UCSD-AML1 (cell line): ENCODE measurements around the gene PRICKLE3.
A peak's percentile ranks its signal among the peaks of the same experiment; 100 is the strongest.
"Not testable (repeated sequence)": the region's sequence is repeated elsewhere in the genome, so short reads cannot be mapped to it uniquely, and the experiment has no call there.

Experiments used
- DNase-seq: peaks from one replicate; lab custom pipeline; 2025; ENCODE audit not compliant: unreplicated experiment; lab: John Stamatoyannopoulos, UW

PRICKLE3 gene

DNA sequence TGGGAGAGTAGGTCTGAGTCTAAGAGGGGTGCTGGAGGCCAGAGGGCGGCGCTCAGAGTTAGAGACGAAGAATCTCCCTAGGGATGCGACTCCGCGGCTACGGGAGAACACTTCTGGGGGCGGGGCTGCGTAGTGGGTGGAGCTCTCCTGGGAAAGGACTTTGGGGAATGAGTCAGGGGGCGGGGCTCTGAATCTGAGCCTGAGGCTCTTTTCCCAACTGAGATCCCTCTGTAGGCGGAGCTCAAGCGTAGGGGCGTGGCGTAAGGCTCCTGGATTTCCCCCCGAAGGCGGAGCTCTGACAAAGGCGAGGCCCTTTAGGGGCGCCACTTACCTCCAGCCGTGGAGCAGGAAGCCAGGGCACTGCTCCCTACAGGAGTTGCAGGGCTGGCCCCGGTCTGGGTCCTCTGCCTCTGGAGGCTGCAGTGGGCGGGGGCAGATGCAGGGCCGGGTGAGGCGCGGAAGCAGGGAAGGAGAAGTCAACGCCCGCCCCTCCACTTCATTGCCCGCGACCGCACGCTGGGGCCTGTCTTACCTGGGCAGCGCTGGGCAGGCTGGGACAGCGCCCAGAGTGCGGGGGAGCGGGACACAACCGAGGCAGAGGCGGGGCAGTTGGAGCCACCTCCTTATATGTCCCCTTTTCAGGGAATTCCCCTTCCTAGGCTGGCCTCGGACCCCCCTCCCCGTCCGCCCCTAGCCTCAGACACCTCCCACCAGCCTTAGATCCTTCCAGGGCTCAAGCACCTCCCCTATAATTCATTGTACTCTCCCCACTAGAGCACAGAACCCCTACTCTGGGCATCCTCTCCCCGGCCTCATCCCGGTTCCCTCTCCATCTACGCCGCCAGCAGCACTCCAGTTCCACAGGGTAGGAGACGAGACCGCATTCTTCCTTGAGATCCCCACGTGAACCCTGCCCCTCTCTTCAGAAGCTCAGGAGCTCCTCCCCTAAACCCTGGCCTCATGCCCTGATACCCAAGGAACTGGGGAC is 1.6 kb downstream of the PRICKLE3 start:
- DNase-seq, result no peak

GRCh38 chrX:49183701-49184281 is 2.4 kb downstream of the PRICKLE3 start:
- DNase-seq, result no peak

GRCh38 chrX:49179358-49179757 is 6.8 kb downstream of the PRICKLE3 start:
- no peak for DNase-seq

- DNase-seq, result no peak
Measured at GRCh38 chrX:49178537-49178936, 7.6 kb downstream of the PRICKLE3 start.

GRCh38 chrX:49177873-49178480 is 8.2 kb downstream of the PRICKLE3 start:
- DNase-seq, result no peak

DNA sequence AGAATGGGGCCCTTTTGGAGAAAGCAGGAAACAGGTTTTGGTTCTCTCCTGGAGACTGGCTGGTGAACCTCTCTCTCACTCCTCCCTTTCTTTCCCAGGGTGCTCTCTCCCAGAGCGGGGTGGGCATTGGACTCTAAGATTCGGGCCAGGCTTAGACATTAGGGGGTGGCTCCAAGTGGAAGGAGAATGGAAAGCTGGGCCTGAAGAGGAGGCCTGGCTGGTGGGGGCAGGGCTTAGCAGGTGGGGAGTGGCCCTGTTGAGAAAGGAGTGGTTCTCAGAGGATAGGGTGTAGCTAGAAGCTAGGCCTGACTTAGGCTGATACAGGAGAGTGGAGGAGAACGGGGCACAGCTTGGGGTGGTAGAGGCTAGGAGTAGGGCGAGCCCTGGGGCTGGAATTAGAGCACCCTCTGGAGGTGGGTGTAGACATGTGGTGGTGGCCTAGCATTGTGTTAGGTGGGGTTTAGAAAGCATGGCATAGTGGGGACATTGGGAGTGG is 8.8 kb downstream of the PRICKLE3 start:
- peak; percentile 56 for DNase-seq

GRCh38 chrX:49176421-49177326 is 9.5 kb downstream of the PRICKLE3 start:
- DNase-seq, result peak; percentile 61

DNA sequence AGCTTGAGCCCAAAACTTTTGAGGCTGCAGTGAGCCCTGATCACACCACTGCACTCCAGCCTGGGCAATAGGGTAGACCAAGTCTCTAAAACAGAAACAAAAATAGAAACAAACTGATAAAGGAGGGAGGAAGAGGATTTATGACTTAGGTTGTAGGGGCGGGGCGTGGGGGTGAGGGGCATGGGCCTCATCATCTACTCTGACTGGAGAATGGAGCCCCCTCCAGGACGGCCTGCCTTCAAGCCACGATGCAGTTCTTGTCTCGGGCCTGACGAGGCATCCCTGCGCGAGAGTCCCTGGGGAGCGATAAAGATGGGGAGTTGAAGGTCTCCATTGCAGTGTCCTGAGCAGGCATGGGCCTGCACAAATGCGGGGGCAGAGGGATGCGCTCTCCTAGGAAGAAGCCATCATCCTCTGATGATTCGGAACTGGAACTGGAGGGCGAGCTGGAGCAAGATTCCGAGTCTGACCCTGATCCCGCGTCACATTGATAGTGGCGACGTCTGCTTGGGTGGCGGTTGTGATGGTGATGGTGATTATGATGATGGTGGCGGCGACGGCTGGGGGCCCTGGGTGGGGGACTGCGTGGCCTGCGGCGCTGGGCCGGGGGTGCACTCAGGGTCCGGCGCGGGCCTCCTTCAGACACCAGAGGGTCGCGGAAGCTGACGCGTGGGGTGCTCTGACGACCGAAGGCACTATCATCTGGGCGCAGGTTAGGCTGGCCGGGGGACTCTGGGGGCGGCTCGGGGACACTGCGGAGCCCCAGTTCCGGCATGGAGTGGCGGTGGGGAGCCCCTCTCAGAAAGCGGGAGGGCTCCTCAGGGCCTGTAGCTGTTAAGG is 10.5 kb downstream of the PRICKLE3 start:
- no peak for DNase-seq

DNA sequence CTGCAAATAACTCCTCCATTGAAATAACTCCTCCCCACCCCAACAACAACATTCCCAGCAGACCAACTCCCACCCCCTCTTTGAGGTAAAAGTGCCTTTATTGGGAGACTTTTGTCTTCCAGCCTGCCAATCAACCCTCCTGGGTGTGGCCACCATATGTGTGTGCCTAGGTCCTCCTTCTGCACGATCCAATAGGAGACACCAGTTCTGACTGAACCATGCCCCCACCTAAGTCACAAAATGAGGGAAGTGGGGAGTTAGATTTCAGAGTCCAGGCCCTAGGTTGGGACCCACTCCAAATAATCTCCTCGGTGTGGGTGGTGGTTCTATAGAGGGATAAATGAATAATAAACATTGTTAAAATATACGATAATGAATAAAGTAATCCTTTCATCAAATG is 11.4 kb downstream of the PRICKLE3 start:
- DNase-seq, result no peak

DNA sequence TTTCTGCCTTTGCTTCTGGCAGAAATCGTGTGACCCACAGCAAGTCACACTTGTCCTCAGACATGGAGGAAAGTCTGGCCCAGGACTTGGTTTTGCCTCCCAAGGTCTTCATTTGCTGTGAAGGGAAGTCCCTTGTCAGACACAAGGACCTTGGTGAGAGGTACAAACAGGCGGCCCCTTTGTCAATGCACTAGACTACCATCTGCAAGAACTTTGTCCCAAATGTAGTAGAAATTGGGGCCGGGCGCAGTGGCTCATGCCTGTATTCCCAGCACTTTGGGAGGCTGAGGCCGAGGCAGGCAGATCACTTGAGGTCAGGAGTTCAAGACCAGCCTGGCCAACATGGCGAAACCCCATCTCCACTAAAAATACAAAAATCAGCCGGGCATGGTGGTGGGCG is 12.6 kb downstream of the PRICKLE3 start:
- not testable (repeated sequence) for DNase-seq

GRCh38 chrX:49172280-49172780 is 13.8 kb downstream of the PRICKLE3 start:
- peak; percentile 70 for DNase-seq

- peak; percentile 62 for DNase-seq
Measured at GRCh38 chrX:49171752-49172279, 14.4 kb downstream of the PRICKLE3 start, which contains the start of gene PLP2. TSS of gene PLP2 (plus strand) at chrX:49171898. CDS start at chrX:49172001, 103 bp downstream.

GRCh38 chrX:49167740-49168108 is 18.4 kb downstream of the PRICKLE3 start:
- no peak for DNase-seq

DNA sequence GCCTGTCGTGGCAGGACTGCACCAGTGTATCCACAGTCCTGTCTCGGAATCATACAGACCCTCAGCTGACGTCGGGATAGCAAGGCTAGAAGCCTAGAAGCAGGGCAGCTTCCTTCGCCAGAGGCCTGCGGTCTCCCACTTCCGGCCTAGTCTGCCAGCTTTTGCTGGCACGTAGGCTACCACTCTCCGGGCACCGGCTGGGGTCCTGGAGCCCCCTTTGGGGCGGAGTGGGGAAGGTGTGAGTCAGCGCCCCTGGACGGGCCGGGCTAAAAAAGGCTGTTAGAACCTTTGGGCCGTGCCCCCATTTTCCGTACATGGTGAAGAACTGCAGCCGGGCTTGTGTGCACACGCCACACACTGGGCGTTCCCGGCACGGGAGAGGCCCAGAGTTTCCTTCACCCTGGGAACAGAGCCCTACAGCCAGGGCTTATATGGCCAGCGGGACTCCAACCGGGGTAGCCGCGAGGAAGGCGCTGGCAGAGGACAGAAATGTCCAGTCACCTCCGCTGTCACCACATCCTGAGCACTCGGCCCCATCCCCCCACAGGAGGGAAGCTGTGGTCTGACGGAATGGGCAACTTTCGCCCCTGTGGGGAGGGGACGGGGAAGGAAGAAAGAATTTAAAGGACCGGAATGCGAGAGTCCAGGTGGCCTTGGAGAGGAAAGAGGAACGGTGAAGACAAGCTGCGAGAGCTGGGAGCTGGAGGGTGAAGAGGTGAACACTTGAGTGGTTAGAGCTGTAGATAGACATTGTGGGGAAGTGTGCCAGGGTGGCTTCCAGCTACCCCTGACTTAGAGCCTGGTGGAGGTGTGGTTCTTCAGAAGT is 19.0 kb downstream of the PRICKLE3 start:
- DNase-seq, result peak; percentile 97

- peak; percentile 87 for DNase-seq
Measured at GRCh38 chrX:49165901-49166881, 20.0 kb downstream of the PRICKLE3 start.

DNA sequence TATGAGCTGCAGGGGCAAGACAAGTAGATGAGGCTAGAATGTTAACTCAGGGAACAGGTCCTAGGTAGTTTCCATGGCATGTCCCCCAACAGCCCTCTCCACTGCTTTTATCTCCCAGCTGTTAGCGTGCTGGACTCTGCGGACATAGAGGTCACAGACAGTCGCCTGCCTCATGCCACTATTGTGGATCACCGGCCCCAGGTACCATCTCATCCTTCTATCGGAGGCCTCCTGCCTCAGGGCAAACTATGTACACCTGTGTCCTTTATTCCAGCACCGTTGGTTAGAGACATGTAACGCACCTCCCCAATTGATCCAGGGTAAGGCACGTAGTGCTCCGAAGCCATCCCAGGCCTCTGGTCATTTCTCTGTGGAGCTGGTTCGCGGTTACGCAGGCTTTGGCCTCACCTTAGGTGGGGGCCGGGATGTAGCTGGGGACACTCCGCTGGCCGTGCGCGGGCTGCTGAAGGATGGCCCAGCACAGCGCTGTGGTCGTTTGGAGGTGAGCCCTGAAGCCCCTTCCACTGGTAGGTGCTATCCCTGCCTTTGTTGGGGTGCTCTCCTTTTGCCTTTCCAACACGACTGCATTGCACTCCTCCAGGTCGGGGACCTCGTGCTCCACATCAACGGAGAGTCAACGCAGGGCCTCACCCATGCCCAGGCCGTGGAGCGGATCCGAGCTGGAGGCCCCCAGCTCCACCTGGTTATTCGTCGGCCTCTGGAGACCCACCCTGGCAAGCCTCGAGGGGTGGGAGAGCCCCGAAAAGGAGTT is 21.4 kb downstream of the PRICKLE3 start:
- DNase-seq, result no peak
